BLaER1 (cell line): ENCODE results near the gene FCRL5.

ENCODE experiments used
- H3K27ac ChIP-seq: shearing (Covaris generic); formaldehyde crosslinking; 2 replicates; pipeline ENCODE4 v1.8.1; 2022
- H3K27me3 ChIP-seq: shearing (Covaris generic); formaldehyde crosslinking; 2 replicates; pipeline ENCODE4 v1.8.1; 2022
- H3K36me3 ChIP-seq: shearing (Covaris generic); formaldehyde crosslinking; 2 replicates; pipeline ENCODE4 v1.8.1; 2022
- H3K4me1 ChIP-seq: shearing (Covaris generic); formaldehyde crosslinking; 2 replicates; pipeline ENCODE4 v1.8.1; 2022
- H3K4me2 ChIP-seq: shearing (Covaris generic); formaldehyde crosslinking; 2 replicates; pipeline ENCODE4 v1.8.1; 2022
- H3K4me3 ChIP-seq: shearing (Covaris generic); formaldehyde crosslinking; 2 replicates; pipeline ENCODE4 v1.8.1; 2022
- H3K9ac ChIP-seq: shearing (Covaris generic); formaldehyde crosslinking; 2 replicates; pipeline ENCODE4 v1.8.1; 2022
- H3K9me3 ChIP-seq: shearing (Covaris generic); formaldehyde crosslinking; 2 replicates; pipeline ENCODE4 v1.8.1; 2022
- H4K20me1 ChIP-seq: shearing (Covaris generic); formaldehyde crosslinking; 2 replicates; pipeline ENCODE4 v1.8.1; 2022
- Cebpa-rat ChIP-seq: shearing (Covaris generic); IDR thresholded peaks from 2 replicates; pipeline ENCODE4 v1.8.1; 2022

Gene FCRL5

GRCh38 chr1:157539568-157539967 lies 12.7 kb downstream of the FCRL5 start:
- no peak overlapping the region for H3K4me2 ChIP-seq
- no peaks in the 10 kb centered on the region for H4K20me1 ChIP-seq
- TF ChIP-seq Cebpa-rat = no peak
- no peaks in the 10 kb centered on the region for H3K36me3 ChIP-seq
- no peak overlapping the region for H3K4me3 ChIP-seq
- no peak overlapping the region for H3K9ac ChIP-seq
- H3K27me3 ChIP-seq = no peaks in the 10 kb centered on the region
- no peaks in the 10 kb centered on the region for H3K4me1 ChIP-seq
- H3K27ac ChIP-seq = no peak overlapping the region
- peaks cover 4% of the 10 kb centered on the region; the same call in 1 of the 2 replicates for H3K9me3 ChIP-seq

GRCh38 chr1:157532569-157532968 lies 19.7 kb downstream of the FCRL5 start:
- no peaks in the 10 kb centered on the region for H3K36me3 ChIP-seq

GRCh38 chr1:157523774-157524493 lies 28.4 kb downstream of the FCRL5 start:
- no peak overlapping the region for H3K4me2 ChIP-seq
- no peak for TF ChIP-seq Cebpa-rat
- no peaks in the 10 kb centered on the region for H3K27me3 ChIP-seq
- H3K4me3 ChIP-seq = no peak overlapping the region
- H4K20me1 ChIP-seq = no peaks in the 10 kb centered on the region
- H3K36me3 ChIP-seq = no peaks in the 10 kb centered on the region
- peaks cover 4% of the 10 kb centered on the region; the same call in 1 of the 2 replicates for H3K4me1 ChIP-seq
- H3K9ac ChIP-seq = no peak overlapping the region
- no peaks in the 10 kb centered on the region for H3K9me3 ChIP-seq
- no peak overlapping the region for H3K27ac ChIP-seq

More at GRCh38 chr1:157532569-157532968, 19.7 kb downstream of the FCRL5 start:
- no peak overlapping the region for H3K9ac ChIP-seq
- H3K9me3 ChIP-seq = peaks cover 4% of the 10 kb centered on the region; the same call in 1 of the 2 replicates
- H3K27ac ChIP-seq = no peak overlapping the region
- H3K4me1 ChIP-seq = no peaks in the 10 kb centered on the region
- TF ChIP-seq Cebpa-rat = no peak
- no peak overlapping the region for H3K4me3 ChIP-seq
- H3K27me3 ChIP-seq = no peaks in the 10 kb centered on the region
- no peaks in the 10 kb centered on the region for H4K20me1 ChIP-seq
- no peak overlapping the region for H3K4me2 ChIP-seq

- no peak overlapping the region for H3K27ac ChIP-seq
- peaks cover 4% of the 10 kb centered on the region; the same call in 1 of the 2 replicates for H3K4me1 ChIP-seq
- no peak overlapping the region for H3K4me3 ChIP-seq
- H4K20me1 ChIP-seq = no peaks in the 10 kb centered on the region
- TF ChIP-seq Cebpa-rat = no peak
- no peaks in the 10 kb centered on the region for H3K27me3 ChIP-seq
- no peaks in the 10 kb centered on the region for H3K9me3 ChIP-seq
- no peaks in the 10 kb centered on the region for H3K36me3 ChIP-seq
- no peak overlapping the region for H3K9ac ChIP-seq
- no peak overlapping the region for H3K4me2 ChIP-seq
Measured at GRCh38 chr1:157521056-157521455, 31.3 kb downstream of the FCRL5 start.

GRCh38 chr1:157520386-157520935 lies 31.9 kb downstream of the FCRL5 start:
- H3K27ac ChIP-seq = no peak overlapping the region

GRCh38 chr1:157519451-157519850 lies 32.9 kb downstream of the FCRL5 start:
- no peaks in the 10 kb centered on the region for H3K9me3 ChIP-seq
- H3K27ac ChIP-seq = no peak overlapping the region
- TF ChIP-seq Cebpa-rat = no peak
- no peaks in the 10 kb centered on the region for H3K27me3 ChIP-seq
- no peaks in the 10 kb centered on the region for H4K20me1 ChIP-seq
- peaks cover 4% of the 10 kb centered on the region; the same call in 1 of the 2 replicates for H3K4me1 ChIP-seq
- H3K9ac ChIP-seq = no peak overlapping the region
- no peak overlapping the region for H3K4me2 ChIP-seq
- no peaks in the 10 kb centered on the region for H3K36me3 ChIP-seq
- H3K4me3 ChIP-seq = no peak overlapping the region

More at GRCh38 chr1:157520386-157520935, 31.9 kb downstream of the FCRL5 start:
- no peaks in the 10 kb centered on the region for H4K20me1 ChIP-seq
- H3K9me3 ChIP-seq = no peaks in the 10 kb centered on the region
- H3K9ac ChIP-seq = no peak overlapping the region
- H3K4me1 ChIP-seq = peaks cover 4% of the 10 kb centered on the region; the same call in 1 of the 2 replicates
- no peaks in the 10 kb centered on the region for H3K27me3 ChIP-seq
- H3K4me3 ChIP-seq = no peak overlapping the region
- no peak overlapping the region for H3K4me2 ChIP-seq
- no peak for TF ChIP-seq Cebpa-rat
- H3K36me3 ChIP-seq = no peaks in the 10 kb centered on the region

- no peak overlapping the region for H3K27ac ChIP-seq
- H3K27me3 ChIP-seq = no peaks in the 10 kb centered on the region
- no peak overlapping the region for H3K4me3 ChIP-seq
- H3K9me3 ChIP-seq = no peaks in the 10 kb centered on the region
- no peaks in the 10 kb centered on the region for H4K20me1 ChIP-seq
- no peak overlapping the region for H3K4me2 ChIP-seq
- no peaks in the 10 kb centered on the region for H3K36me3 ChIP-seq
- H3K4me1 ChIP-seq = peaks cover 17% of the 10 kb centered on the region
- no peak for TF ChIP-seq Cebpa-rat
- H3K9ac ChIP-seq = no peak overlapping the region
Measured at GRCh38 chr1:157517016-157517415, 35.3 kb downstream of the FCRL5 start.

- Histone ChIP-seq H3K27me3 (no peaks in the 10 kb centered on the region), H3K36me3 (no peaks in the 10 kb centered on the region), H3K9ac (no peak overlapping the region), H3K9me3 (no peaks in the 10 kb centered on the region), H4K20me1 (no peaks in the 10 kb centered on the region), H3K4me1 (peaks cover 19% of the 10 kb centered on the region), H3K4me3 (no peak overlapping the region), H3K4me2 (no peak overlapping the region), H3K27ac (no peak overlapping the region)
- no peak for TF ChIP-seq Cebpa-rat
Measured at GRCh38 chr1:157515709-157516108, 36.6 kb downstream of the FCRL5 start.

- Histone ChIP-seq H3K9ac (no peak overlapping the region), H4K20me1 (no peaks in the 10 kb centered on the region), H3K4me1 (peaks cover 19% of the 10 kb centered on the region), H3K36me3 (no peaks in the 10 kb centered on the region), H3K4me3 (no peak overlapping the region), H3K27ac (no peak overlapping the region), H3K4me2 (no peak overlapping the region), H3K9me3 (no peaks in the 10 kb centered on the region), H3K27me3 (no peaks in the 10 kb centered on the region)
- TF ChIP-seq Cebpa-rat = no peak
Measured at GRCh38 chr1:157515141-157515540, 37.2 kb downstream of the FCRL5 start.
